Bronchial epithelial cell (primary cell): ENCODE results near the gene ZSCAN22. TPM values are rescaled to one million over a fixed set of nuclear protein-coding genes. Genes with fewer than 3 reads are reported as not detected.
A peak's percentile ranks its signal among the peaks of the same experiment; 100 is the strongest.
"Not testable (repeated sequence)": the region's sequence is repeated elsewhere in the genome, so short reads cannot be mapped to it uniquely, and the experiment has no call there.

ENCODE experiments used
- DNase-seq: peaks from one replicate; pipeline ENCODE4 v3.0.0-alpha.2; 2010; ENCODE audit warnings: low read depth
- FAIRE-seq: peaks from 2 replicates; lab custom pipeline; 2011; peaks lifted over from hg19 to GRCh38; lab: Jason Lieb, UNC
- H3K27me3 ChIP-seq: 2 replicates; pipeline ENCODE4 v1.5.1; 2011; ENCODE audit warnings: low read length; ENCODE audit not compliant: control insufficient read depth, insufficient read depth
- H3K36me3 ChIP-seq: 2 replicates; pipeline ENCODE4 v1.5.1; 2011; ENCODE audit warnings: low read length; ENCODE audit not compliant: control insufficient read depth, insufficient read depth
- H3K4me3 ChIP-seq: 2 replicates; pipeline ENCODE4 v1.5.1; 2011; ENCODE audit warnings: mild to moderate bottlenecking, low read depth, low read length, control low read depth
- total RNA-seq: library from RNA; depleted of rRNA; stranded (reverse); fragments of >200 nt; gene quantifications from 2 replicates; pipeline ENCODE4 v1.2.1, GENCODE V29; 2014
- TF ChIP-seq, protein P1 (sequence below): IDR thresholded peaks from 2 replicates; pipeline ENCODE4 v1.5.1; 2011; ENCODE audit warnings: mild to moderate bottlenecking, moderate library complexity, low read length, control low read depth, inconsistent platforms; ENCODE audit not compliant: insufficient read depth, severe bottlenecking

Gene ZSCAN22
- total RNA-seq, 1 donor from 2014 or later: 1.8 TPM

GRCh38 chr19:58310685-58311084 is 16.1 kb upstream of the ZSCAN22 start:
- DNase-seq, FAIRE-seq, H3K27me3 ChIP-seq, H3K4me3 ChIP-seq: not testable (repeated sequence)
- H3K36me3 ChIP-seq: peaks cover 15% of the 10 kb centered on the region
- TF ChIP-seq, protein P1, sequence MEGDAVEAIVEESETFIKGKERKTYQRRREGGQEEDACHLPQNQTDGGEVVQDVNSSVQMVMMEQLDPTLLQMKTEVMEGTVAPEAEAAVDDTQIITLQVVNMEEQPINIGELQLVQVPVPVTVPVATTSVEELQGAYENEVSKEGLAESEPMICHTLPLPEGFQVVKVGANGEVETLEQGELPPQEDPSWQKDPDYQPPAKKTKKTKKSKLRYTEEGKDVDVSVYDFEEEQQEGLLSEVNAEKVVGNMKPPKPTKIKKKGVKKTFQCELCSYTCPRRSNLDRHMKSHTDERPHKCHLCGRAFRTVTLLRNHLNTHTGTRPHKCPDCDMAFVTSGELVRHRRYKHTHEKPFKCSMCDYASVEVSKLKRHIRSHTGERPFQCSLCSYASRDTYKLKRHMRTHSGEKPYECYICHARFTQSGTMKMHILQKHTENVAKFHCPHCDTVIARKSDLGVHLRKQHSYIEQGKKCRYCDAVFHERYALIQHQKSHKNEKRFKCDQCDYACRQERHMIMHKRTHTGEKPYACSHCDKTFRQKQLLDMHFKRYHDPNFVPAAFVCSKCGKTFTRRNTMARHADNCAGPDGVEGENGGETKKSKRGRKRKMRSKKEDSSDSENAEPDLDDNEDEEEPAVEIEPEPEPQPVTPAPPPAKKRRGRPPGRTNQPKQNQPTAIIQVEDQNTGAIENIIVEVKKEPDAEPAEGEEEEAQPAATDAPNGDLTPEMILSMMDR: peak; percentile 5

- H3K36me3 ChIP-seq: peaks cover 18% of the 10 kb centered on the region
- peak; percentile 13 for FAIRE-seq
- TF ChIP-seq, protein P1: no peak
Measured at GRCh38 chr19:58311345-58311865, 15.4 kb upstream of the ZSCAN22 start.

GRCh38 chr19:58315580-58315979 is 11.2 kb upstream of the ZSCAN22 start:
- no peak overlapping the region for H3K4me3 ChIP-seq

More at GRCh38 chr19:58311345-58311865, 15.4 kb upstream of the ZSCAN22 start:
- Histone ChIP-seq H3K4me3 (no peak overlapping the region), H3K27me3 (no peaks in the 10 kb centered on the region)
- DNase-seq: no peak

DNA sequence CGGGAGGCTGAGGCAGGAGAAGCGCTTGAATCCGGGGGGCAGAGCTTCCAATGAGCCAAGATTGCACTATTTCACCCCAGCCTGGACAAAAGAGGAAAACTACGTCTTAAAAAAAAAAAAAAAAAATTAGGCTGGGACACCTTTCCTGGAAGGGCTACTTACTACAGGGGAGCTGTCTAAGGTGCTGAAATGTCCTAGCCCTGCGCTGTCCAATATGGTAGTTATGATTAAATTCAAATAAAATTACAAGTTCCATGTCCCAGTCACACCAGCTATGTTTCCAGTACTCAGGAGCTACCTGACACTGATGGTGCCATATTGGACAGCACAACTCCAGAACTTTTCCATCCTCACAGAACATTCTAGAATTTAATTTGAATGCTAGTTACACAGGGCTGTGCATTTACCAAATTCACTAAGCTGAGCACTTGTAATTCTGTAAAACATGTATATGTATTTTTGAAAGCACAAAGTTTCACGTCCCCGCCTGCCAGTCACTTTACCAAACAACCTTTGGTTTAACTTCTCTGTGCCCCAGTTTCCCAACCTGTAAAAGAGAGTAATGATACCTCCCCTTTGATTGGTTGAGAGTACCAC is 9.2 kb upstream of the ZSCAN22 start:
- FAIRE-seq (no peak), DNase-seq (peak; percentile 29)
- no peak overlapping the region for H3K4me3 ChIP-seq
- peaks cover 12% of the 10 kb centered on the region for H3K36me3 ChIP-seq
- TF ChIP-seq, protein P1: no peak
- no peaks in the 10 kb centered on the region for H3K27me3 ChIP-seq

More at GRCh38 chr19:58315580-58315979, 11.2 kb upstream of the ZSCAN22 start:
- no peaks in the 10 kb centered on the region for H3K27me3 ChIP-seq
- DNase-seq (no peak), FAIRE-seq (no peak)
- TF ChIP-seq, protein P1: no peak
- peaks cover 18% of the 10 kb centered on the region for H3K36me3 ChIP-seq

- FAIRE-seq: no peak
Measured at GRCh38 chr19:58318297-58318696, 8.5 kb upstream of the ZSCAN22 start.

More at GRCh38 chr19:58318297-58318696, 8.5 kb upstream of the ZSCAN22 start:
- Histone ChIP-seq H3K27me3 (no peaks in the 10 kb centered on the region), H3K36me3 (peaks cover 12% of the 10 kb centered on the region), H3K4me3 (no peak overlapping the region)
- TF ChIP-seq, protein P1: no peak
- no peak for DNase-seq
